Fibroblast of mammary gland (primary cell): ENCODE measurements around the gene RTP5.

Experiments
- DNase-seq: peaks from one replicate; pipeline ENCODE4 v3.0.0-alpha.2; 2010; ENCODE audit warnings: low read depth
- H3K4me3 ChIP-seq: 2 replicates; pipeline ENCODE4 v1.5.1; 2011; ENCODE audit warnings: low read depth, mild to moderate bottlenecking, low read length, moderate library complexity; ENCODE audit not compliant: control insufficient read depth
- CTCF ChIP-seq: conservative IDR thresholded peaks from 2 replicates; pipeline ENCODE4 v1.5.1; 2011; ENCODE audit warnings: low read depth, low read length, inconsistent platforms; ENCODE audit not compliant: control insufficient read depth, insufficient read depth

Gene RTP5

GRCh38 chr2:241870081-241870541 lies 582 bp downstream of the RTP5 start:
- no peak overlapping the region for H3K4me3 ChIP-seq
- no peak for TF ChIP-seq CTCF
- DNase-seq = no peak

GRCh38 chr2:241870611-241871537 lies 1.3 kb downstream of the RTP5 start:
- no peak overlapping the region for H3K4me3 ChIP-seq
- DNase-seq = no peak
- no peak for TF ChIP-seq CTCF

- DNase-seq = no peak
- H3K4me3 ChIP-seq = no peak overlapping the region
- TF ChIP-seq CTCF = no peak
These were observed 2.2 kb downstream of the RTP5 start for GRCh38 chr2:241871538-241872312.

GRCh38 chr2:241872313-241872642 lies 2.7 kb downstream of the RTP5 start:
- DNase-seq = no peak
- H3K4me3 ChIP-seq = no peak overlapping the region
- TF ChIP-seq CTCF = no peak

GRCh38 chr2:241873081-241873802 lies 3.7 kb downstream of the RTP5 start:
- no peak overlapping the region for H3K4me3 ChIP-seq
- no peak for DNase-seq
- TF ChIP-seq CTCF = no peak

- H3K4me3 ChIP-seq = no peak overlapping the region
- TF ChIP-seq CTCF = no peak
- DNase-seq = no peak
These were observed 4.2 kb downstream of the RTP5 start for GRCh38 chr2:241873803-241874110.
